GM18526 (cell line): Measurements from ENCODE around the gene ELP2.

ENCODE experiments used
- POLR2A ChIP-seq: IDR thresholded peaks from 3 replicates; pipeline ENCODE4 v1.6.1; 2011; ENCODE audit not compliant: insufficient read length; ENCODE audit errors: extremely low read depth

Gene ELP2

DNA sequence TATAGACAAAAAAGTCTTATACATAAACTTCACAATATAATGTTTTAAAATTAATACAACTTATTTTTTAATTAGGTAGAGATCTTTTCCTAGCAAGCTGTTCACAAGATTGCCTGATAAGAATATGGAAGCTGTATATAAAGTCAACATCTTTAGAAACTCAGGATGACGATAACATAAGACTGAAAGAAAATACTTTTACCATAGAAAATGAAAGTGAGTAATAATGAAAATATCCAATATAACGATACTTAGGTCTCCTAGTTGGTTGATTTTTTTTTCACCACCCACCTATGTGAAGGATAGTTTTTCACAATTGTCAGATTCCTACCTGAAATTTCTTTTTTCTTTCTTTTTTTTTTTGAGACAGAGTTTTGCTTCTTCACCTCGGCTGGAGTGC, 13.1 kb downstream of the ELP2 start:
- no peak for TF ChIP-seq POLR2A

DNA sequence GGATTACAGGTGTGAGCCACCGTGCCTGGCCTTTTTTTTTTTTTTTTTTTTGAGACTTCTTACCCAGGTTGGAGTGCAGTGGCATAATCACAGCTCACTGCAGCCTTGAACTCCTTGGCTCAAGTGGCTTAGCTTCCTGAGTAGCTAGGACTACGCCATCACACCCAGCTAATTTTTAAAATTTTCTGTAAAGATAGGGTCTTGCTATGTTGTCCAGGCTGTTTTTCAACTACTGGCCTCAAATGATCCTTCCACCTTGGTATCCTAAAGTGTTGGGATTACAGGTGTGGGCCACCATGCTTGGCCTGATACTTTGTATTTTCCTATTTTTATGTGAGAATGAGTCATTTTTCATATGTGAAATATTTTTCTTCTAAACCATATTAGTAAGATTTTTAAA, 13.7 kb downstream of the ELP2 start:
- no peak for TF ChIP-seq POLR2A

DNA sequence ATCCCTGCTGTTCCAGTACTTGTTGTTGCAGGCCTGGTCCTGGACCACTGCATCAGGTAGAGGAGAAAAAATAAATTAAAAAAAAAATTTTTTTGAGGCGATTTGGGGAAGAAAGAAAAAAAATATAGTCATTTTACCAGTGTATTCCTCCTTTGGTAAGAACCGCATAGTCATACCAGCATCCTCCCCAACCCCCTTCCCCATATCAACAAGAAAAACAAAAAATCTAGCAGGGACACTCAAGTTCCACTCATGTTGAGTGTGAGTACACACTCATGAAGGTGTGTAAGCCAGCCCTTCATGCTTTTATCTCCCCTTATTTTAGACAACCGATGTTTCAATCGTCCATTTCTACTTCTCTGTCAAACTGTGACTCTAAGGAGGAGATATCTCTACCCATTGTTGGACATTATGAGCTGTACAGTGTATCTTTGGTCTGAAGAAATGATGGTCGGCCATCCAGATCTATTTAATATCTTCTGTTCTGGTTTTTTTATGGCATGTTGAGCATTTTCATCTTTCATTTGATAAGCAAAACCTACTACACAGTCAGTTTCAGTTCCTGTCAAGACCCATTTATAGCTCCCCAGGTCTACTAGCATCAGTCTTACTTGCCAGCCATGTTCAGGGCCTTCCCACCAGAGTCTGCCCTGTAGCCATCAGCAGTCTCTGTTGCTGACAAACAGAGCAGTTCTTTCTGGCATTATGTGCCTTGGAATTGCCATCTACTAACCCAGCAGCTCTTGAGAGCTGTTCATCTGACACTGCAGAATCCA, 20.0 kb downstream of the ELP2 start:
- TF ChIP-seq POLR2A = no peak

DNA sequence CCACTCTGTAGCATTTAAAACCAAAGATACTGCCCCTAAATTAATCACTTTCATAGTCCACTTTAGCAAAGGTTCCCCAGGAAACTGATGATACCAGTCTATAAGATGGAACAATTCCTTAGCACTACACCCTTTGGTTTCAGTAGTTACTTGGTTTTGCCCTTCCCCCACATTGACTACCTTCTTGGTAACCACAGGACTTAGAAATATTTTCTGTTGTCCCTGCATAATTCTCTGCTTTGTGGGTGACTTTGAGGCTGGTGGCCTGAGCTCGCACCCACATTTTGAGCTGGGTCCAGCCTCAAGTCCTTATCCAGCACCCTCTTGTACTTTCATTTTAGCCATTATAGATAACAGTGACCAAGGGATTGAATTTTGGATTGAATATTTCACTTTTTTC, 23.1 kb downstream of the ELP2 start:
- TF ChIP-seq POLR2A = no peak

DNA sequence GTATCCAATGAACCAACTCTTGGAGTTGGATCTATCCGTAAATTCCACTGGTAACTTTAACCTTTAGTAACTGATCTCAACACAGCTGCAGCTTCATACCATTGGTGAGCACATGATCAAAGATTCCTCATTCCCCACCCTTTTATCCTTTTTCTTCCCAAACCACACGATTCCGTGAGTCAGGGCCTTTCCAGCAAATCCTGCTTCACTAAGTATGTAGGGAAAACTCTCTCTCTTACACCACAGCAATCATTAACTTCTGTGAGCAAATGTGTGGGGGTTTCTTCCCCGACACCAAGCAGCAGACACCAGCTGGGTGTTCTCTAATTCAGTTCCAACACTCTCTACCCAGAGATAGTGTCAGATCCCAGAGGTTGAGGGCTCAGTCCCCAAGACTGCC, 23.5 kb downstream of the ELP2 start:
- no peak for TF ChIP-seq POLR2A

DNA sequence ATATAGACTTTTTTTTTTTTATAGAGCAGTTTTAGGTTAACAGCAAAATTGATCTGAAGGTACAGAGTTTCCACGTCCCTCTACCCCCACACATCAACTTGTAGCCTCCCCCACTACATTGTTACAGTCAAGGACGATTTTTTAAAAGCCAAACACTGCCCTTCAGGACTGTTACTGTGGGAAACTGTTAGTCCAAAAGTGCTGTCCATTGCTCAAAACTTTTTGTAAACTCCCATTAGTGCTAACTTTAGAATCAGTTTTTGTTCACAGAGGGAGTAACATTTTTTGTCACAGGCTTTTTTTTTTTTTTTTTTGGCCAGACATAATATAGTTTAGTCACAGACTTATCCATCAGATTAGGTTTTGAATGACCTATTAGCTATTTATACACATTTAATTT, 24.1 kb downstream of the ELP2 start:
- TF ChIP-seq POLR2A = no peak

DNA sequence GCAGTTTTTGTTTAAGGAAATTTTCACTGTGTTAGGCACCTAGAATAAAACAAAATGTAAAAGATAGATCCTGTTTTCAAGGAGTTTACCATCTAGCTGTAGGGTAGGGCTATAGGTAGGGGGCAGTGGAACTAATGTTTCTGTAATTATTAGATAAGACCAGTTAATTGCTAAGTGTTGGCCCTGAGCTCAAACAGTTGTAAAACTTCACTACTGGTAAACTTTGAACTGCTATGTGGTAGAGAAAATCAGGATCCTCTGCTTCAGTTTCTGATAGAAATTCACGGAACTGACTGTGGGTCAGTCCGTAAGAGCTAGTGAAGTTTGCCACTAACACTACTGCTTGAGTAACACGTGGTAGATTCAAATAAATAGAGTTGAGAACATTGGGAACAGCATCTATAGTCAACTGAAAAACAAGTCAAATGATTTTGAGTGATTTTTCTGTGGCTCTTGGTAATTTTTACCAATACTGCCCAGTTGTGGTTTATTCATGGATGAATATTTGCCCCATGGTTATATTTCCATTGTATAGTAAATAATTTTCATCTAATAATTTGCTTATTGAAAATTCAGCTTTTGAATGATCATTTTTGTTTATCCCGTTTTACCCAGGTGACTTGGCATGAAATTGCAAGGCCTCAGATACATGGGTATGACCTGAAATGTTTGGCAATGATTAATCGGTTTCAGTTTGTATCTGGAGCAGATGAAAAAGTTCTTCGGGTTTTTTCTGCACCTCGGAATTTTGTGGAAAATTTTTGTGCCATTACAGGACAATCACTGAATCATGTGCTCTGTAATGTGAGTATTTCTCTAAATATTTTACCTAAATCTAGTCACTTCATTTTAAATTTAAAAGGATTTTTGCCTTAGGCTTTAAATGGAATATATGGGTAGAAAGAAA, 26.4 kb downstream of the ELP2 start:
- TF ChIP-seq POLR2A = no peak

DNA sequence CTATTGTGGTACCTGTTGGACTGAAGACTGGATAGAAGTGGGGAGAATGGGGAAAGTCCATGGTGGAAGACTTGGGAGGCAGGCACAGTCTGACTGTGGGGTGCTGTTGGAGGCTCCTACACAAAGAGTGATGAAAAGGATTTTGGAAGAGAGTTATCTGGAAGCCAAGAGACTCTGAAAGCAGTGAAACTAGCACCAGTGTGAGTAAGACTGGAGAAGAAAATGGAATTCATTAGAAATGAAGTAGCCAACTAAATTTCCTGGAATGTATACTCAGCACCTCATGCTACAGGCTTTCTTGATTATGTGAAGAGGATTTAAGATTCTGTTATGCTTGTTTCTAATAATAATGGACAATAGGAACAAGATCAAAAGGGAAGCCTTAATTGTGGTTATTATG, 27.7 kb downstream of the ELP2 start:
- no peak for TF ChIP-seq POLR2A

DNA sequence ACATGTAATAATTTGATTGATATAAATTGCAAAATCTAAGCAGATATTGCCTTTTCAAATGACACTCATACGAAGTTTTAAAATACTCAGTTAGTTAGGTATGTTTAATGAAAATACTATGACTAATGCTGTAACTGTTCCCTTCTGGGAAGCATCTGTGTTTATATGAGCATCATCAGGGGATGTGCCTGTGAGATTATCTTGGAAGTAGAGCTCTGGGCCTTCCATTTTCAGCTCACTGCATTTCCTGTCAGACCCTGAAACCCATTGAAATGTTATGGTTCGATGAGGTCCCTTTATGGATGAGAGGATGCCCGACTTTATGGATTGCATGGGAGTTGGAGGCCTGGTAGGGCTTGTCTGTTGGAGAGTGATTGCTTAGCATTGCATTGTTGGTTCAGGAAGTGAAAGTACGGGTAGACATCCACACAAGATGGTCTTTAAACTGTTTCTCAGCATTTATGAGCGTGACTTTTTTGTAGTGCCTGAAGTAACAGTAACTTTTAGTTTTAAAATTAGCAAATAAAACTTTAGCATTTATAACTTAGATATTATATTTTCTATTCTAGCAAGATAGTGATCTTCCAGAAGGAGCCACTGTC, 28.7 kb downstream of the ELP2 start:
- TF ChIP-seq POLR2A = no peak

DNA sequence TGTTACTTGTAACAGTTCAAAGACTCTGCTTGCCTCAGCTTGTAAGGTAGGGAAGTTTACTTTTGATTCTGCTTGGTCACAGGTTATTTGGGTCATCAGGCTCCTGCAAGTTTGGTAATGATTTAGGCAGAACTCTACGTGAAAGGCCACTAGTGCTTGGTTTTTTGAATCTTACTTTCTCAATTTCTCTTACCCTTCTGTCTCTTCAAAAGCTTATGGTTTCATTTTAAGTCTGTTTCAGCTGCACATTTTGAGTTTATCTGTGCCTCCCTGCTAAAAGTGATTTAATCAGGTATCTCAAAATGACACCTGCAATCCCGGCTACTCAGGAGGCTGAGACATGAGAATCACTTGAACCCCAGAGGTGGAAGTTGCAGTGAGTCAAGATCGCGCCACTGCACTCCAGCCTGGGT, 31.3 kb downstream of the ELP2 start:
- TF ChIP-seq POLR2A = no peak

DNA sequence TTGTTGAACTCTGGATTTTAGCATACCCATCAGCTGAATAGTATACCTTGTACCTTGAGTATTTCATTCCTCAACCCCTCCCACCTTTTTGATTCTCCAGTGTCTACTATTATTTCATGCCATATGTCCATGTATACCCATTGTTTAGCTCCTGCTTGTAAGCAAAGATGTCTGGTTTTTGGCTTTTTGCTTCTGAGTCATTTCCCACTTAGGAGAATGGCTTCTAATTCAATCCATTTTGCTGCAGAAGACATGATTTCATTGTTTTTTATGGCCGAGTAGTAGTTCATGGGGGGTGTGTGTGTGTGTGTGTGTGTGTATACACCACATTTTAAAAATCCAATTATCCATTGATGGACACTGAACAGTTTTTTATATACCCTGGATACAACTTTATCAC, 33.3 kb downstream of the ELP2 start:
- no peak for TF ChIP-seq POLR2A

DNA sequence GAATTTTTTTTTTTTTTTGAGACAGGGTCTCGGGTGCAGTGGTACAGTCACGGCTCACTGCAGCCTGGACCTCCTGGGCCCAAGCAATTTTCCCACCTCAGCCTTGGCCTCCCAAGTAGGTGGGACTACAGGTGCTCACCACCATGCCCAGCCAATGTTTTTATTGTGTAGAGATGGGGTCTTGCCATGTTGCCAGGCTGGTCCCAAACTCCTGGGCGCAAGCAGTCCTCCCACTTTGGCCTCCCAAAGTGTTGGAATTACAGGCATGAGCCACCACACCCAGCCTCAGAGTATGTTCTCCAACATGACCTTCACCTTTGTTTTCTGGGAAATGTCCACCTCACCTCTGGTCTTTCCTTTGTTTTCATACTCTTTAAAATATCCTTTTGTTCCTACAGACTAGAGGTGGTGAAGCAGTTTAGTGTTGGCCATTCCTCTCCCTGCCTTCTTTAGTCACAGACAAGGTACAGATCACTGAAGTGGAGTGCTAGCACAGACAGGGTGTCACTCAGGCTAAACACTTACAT, 38.1 kb downstream of the ELP2 start:
- TF ChIP-seq POLR2A = no peak

DNA sequence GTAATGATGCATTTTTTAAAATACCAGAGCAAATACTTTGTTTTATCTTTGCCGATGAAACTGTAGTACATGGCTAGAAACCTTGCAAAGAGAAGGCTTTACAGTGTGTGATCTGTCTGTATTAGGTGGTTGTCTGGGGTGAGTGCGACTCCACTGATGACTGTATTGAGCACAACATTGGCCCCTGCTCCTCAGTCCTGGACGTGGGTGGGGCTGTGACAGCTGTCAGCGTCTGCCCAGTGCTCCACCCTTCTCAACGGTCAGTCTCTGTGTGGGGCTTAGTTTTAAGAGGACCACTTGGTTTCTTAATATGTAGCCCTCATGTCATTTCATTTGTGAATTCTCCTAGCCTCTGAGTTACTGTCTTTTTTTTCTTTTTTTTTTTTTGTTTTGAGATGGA, 40.2 kb downstream of the ELP2 start:
- no peak for TF ChIP-seq POLR2A

DNA sequence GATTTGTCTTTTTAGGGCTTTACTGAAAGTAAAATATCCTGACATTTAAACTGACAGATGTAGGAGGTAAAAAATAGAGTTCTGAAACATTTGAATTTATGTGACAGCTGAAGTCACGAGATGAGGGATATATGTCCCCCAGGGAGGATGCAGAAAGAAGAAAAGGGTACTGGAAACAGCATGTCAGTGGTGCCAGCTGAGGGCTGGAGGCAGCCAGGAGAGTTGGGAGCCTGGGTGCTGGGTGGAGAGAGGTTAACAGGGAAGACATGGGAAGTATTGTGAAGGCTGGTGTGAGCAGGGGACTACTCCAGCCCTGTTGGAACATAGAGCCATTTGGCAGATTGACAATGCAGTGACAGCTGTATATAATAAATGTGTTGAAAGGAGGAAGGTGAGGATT, 45.8 kb downstream of the ELP2 start:
- no peak for TF ChIP-seq POLR2A

DNA sequence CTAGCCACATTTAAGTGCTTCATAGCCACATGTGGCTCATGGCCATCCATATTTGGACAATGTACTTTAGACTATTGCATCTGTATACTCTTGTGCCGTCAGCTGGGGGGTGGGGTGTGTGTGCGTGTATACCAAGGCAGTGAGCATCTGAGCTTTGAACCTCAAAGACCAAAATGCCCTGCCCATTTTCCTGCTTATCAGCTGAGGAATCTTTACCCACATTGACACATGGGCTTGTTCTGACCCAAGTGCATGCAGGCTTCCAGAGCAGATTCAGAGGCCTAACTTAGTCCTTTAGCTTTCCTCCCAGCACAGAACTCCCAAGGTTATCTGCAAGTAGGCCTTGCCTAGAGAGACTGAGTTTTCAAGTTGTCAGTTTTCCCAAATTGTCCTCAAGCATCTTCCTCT, 46.5 kb downstream of the ELP2 start:
- no peak for TF ChIP-seq POLR2A

DNA sequence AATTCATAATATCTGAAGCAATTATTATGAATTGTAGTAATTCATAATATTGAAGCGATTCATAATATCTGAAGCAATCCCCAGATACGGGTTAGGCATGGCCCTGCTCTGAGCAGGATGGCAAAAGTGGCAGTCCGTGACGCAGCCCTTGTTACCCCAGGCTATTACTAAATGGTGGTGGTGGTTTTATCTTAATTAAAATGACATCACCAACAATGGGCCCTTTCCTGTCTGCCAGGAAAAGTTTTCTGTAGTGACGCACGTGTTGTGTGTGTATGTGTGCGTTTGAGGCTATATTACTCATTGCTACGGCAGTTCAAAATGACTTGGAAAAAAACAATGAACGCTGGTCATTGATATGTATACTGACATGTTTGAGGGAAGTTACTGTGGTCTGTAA, 47.0 kb downstream of the ELP2 start:
- TF ChIP-seq POLR2A = no peak
